Measurements from ENCODE around the gene LMOD1. TPM values are rescaled to one million over a fixed set of nuclear protein-coding genes. Genes with fewer than 3 reads are reported as not detected.

Gene LMOD1
- total and polyA plus RNA-seq, 2 donors (not counting 1 experiment from before 2014, with no cell fraction given) = not detected

DNA sequence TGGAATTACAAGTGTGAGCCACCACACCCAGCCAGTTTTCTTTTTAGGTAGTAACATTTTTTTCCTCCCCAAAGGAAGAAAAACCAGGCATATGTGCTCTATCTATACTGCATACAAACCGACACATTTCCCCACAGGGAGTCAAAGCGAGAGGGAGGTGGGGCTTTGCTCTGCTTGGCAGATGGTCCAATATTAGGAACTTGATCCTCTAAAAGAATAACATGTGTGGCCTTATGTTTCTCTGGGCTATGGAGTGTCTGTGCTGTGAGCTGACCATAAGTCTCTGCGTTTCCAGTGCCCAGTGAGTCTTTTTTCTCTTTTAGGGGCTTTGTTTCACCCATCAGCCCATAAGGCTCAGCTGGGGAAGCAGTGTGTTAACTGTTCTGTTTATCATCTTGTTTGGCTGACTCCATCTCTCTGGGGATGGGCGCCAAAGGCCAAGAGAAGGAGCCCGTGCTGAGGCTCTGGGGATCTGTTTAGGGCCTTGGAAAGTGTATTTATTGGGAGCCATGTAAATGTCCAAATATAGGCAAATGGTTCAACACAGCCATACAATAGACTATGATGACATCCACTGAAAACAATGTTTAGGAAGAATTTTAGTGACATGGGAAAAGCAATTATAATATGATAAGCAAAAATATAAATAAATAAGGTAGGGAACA lies 20.2 kb downstream of the LMOD1 start:
- Histone ChIP-seq H3K27ac (ENCODE audit: low read length in 2 of 2) (no peak overlapping the region), H3K4me2 (replicated peaks; ENCODE audit: low read depth, low read length, poor library complexity, severe bottlenecking) (no peak overlapping the region), H3K79me2 (ENCODE audit: control insufficient read depth, insufficient read depth, low read length) (no peaks in the 10 kb centered on the region), H3K4me1 (ENCODE audit: control insufficient read depth in 2 of 2, insufficient read depth in 2 of 2, low read length in 2 of 2) (no peaks in the 10 kb centered on the region), H3K9ac (ENCODE audit: low read length) (no peak overlapping the region), H3K36me3 (replicated peaks in 1 of 2; ENCODE audit: control extremely low read depth in 1 of 2, control insufficient read depth in 1 of 2, extremely low read depth in 1 of 2, insufficient read depth in 2 of 2, low read length in 1 of 2) (no peaks in the 10 kb centered on the region), H3K4me3 (ENCODE audit: control extremely low read depth in 1 of 5, extremely low read depth in 1 of 5, insufficient read depth in 1 of 5, low read depth in 2 of 5, low read length in 4 of 5) (no peak overlapping the region), H2AFZ (ENCODE audit: insufficient read depth, low read depth, low read length, poor library complexity, severe bottlenecking) (no peak overlapping the region), H3K9me3 (ENCODE audit: control extremely low read depth in 1 of 3, control insufficient read depth in 2 of 3, insufficient read depth in 1 of 3, low read length in 2 of 3) (no peaks in the 10 kb centered on the region), H3K27me3 (replicated peaks in 1 of 4; ENCODE audit: control extremely low read depth in 1 of 4, control insufficient read depth in 3 of 4, insufficient read depth in 4 of 4, low read length in 3 of 4) (peaks cover 0 to 8% (median 4%) of the 10 kb centered on the region in 4 experiments), H4K20me1 (ENCODE audit: control insufficient read depth, insufficient read depth, low read length, poor library complexity, severe bottlenecking) (no peaks in the 10 kb centered on the region)
- no peak for TF ChIP-seq EZH2 (IDR thresholded peaks at IDR 0.05; ENCODE audit: borderline replicate concordance, insufficient read depth, low read depth, low read length, poor library complexity, severe bottlenecking)
- TF ChIP-seq, protein P1, sequence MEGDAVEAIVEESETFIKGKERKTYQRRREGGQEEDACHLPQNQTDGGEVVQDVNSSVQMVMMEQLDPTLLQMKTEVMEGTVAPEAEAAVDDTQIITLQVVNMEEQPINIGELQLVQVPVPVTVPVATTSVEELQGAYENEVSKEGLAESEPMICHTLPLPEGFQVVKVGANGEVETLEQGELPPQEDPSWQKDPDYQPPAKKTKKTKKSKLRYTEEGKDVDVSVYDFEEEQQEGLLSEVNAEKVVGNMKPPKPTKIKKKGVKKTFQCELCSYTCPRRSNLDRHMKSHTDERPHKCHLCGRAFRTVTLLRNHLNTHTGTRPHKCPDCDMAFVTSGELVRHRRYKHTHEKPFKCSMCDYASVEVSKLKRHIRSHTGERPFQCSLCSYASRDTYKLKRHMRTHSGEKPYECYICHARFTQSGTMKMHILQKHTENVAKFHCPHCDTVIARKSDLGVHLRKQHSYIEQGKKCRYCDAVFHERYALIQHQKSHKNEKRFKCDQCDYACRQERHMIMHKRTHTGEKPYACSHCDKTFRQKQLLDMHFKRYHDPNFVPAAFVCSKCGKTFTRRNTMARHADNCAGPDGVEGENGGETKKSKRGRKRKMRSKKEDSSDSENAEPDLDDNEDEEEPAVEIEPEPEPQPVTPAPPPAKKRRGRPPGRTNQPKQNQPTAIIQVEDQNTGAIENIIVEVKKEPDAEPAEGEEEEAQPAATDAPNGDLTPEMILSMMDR (IDR thresholded peaks at IDR 0.05) = no peak
- intact Hi-C loops (cut with micrococcal nuclease) = no loop called here
- ChIA-PET POLR2A (no interaction called here), CTCF (no interaction called here)
- H3K27ac Mint-ChIP-seq = no peak overlapping the region
- H3K27me3 Mint-ChIP-seq = peaks cover 25% of the 10 kb centered on the region
- no peaks in the 10 kb centered on the region for H3K9me3 Mint-ChIP-seq (ENCODE audit: insufficient read depth)
- H3K4me3 Mint-ChIP-seq = no peak overlapping the region
- DNase-seq (no peak), ATAC-seq (ENCODE audit: low read depth) (no peak)
- 88% methylated on average over 1 of the region's 5 CpGs for WGBS (ENCODE audit: insufficient coverage)
- no peaks in the 10 kb centered on the region for H3K4me1 Mint-ChIP-seq

DNA sequence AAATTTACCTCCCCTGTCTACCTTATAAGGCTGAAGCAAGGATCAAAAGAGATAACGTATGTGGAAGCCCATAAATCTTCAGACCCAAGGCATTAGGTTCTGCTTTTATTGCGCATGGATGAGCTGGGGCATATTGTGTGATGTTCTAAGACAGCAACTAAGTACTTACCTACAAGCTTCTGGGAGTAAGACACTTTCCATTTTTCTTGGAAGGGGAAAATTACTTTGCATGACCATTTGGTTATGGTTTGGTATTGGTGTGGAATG lies 21.1 kb downstream of the LMOD1 start:
- Histone ChIP-seq H3K27me3 (replicated peaks in 1 of 4; ENCODE audit: control extremely low read depth in 1 of 4, control insufficient read depth in 3 of 4, insufficient read depth in 4 of 4, low read length in 3 of 4) (peaks cover 0 to 8% (median 2%) of the 10 kb centered on the region in 4 experiments), H3K79me2 (ENCODE audit: control insufficient read depth, insufficient read depth, low read length) (no peaks in the 10 kb centered on the region), H3K4me2 (replicated peaks; ENCODE audit: low read depth, low read length, poor library complexity, severe bottlenecking) (no peak overlapping the region), H2AFZ (ENCODE audit: insufficient read depth, low read depth, low read length, poor library complexity, severe bottlenecking) (no peak overlapping the region), H3K27ac (ENCODE audit: low read length in 2 of 2) (no peak overlapping the region), H3K9me3 (ENCODE audit: control extremely low read depth in 1 of 3, control insufficient read depth in 2 of 3, insufficient read depth in 1 of 3, low read length in 2 of 3) (no peaks in the 10 kb centered on the region), H3K9ac (ENCODE audit: low read length) (no peak overlapping the region), H3K4me3 (ENCODE audit: control extremely low read depth in 1 of 5, extremely low read depth in 1 of 5, insufficient read depth in 1 of 5, low read depth in 2 of 5, low read length in 4 of 5) (no peak overlapping the region), H3K4me1 (ENCODE audit: control insufficient read depth in 2 of 2, insufficient read depth in 2 of 2, low read length in 2 of 2) (no peaks in the 10 kb centered on the region), H4K20me1 (ENCODE audit: control insufficient read depth, insufficient read depth, low read length, poor library complexity, severe bottlenecking) (no peaks in the 10 kb centered on the region), H3K36me3 (replicated peaks in 1 of 2; ENCODE audit: control extremely low read depth in 1 of 2, control insufficient read depth in 1 of 2, extremely low read depth in 1 of 2, insufficient read depth in 2 of 2, low read length in 1 of 2) (no peaks in the 10 kb centered on the region)
- ATAC-seq (ENCODE audit: low read depth) (no peak), DNase-seq (no peak)
- H3K4me1 Mint-ChIP-seq = no peaks in the 10 kb centered on the region
- TF ChIP-seq EZH2 (IDR thresholded peaks at IDR 0.05; ENCODE audit: borderline replicate concordance, insufficient read depth, low read depth, low read length, poor library complexity, severe bottlenecking) = no peak
- TF ChIP-seq, protein P1 (IDR thresholded peaks at IDR 0.05) = no peak
- no CpG with 5 or more reads among the region's 2 CpGs for WGBS (ENCODE audit: insufficient coverage)
- no peaks in the 10 kb centered on the region for H3K9me3 Mint-ChIP-seq (ENCODE audit: insufficient read depth)
- H3K27me3 Mint-ChIP-seq = peaks cover 31% of the 10 kb centered on the region
- POLR2A ChIA-PET = no interaction called here
- H3K27ac Mint-ChIP-seq = no peak overlapping the region
- H3K4me3 Mint-ChIP-seq = no peak overlapping the region
- intact Hi-C loops (cut with micrococcal nuclease) = no loop called here
- CTCF ChIA-PET = no interaction called here

Data from B cell (primary cell).